GM21576 (cell line): ENCODE results near the gene COL6A5.

Source experiments
- ATAC-seq: cut with Tn5 transposase; IDR thresholded peaks from one replicate; pipeline ENCODE4 v1.9.1; 2021; ENCODE audit warnings: mild to moderate bottlenecking, moderate library complexity; ENCODE audit not compliant: unreplicated experiment

COL6A5 gene

GRCh38 chr3:130516645-130517512 is 171.4 kb downstream of the COL6A5 start, which contains the start of gene COL6A6:
TSS of gene COL6A6 (plus strand) at chr3:130517177. CDS start at chr3:130560365, 43,188 bp downstream.
- ATAC-seq, result no peak

- ATAC-seq, result no peak
These were observed 172.1 kb downstream of the COL6A5 start for GRCh38 chr3:130517602-130518001.

- no peak for ATAC-seq
These were observed 174.3 kb downstream of the COL6A5 start for GRCh38 chr3:130519754-130520153.

- ATAC-seq, result no peak
These were observed 176.9 kb downstream of the COL6A5 start for GRCh38 chr3:130522399-130522798.

- no peak for ATAC-seq
These were observed 182.0 kb downstream of the COL6A5 start for GRCh38 chr3:130527426-130527825.

- no peak for ATAC-seq
These were observed 182.6 kb downstream of the COL6A5 start for GRCh38 chr3:130528120-130528519.

- no peak for ATAC-seq
These were observed 184.2 kb downstream of the COL6A5 start for GRCh38 chr3:130529486-130530215.

- no peak for ATAC-seq
These were observed 187.8 kb downstream of the COL6A5 start for GRCh38 chr3:130533247-130533646.
